GM11168 (cell line): ENCODE data around the gene BICC1.

Source experiments
- in situ Hi-C: fragments of 300-500 bp; cut with MboI; formaldehyde crosslinking; loops from one replicate; pipeline ENCODE4 v1.12.0; 2022; ENCODE audit warnings: low sequenced_read_pairs; ENCODE audit not compliant: unreplicated experiment

BICC1 gene

DNA sequence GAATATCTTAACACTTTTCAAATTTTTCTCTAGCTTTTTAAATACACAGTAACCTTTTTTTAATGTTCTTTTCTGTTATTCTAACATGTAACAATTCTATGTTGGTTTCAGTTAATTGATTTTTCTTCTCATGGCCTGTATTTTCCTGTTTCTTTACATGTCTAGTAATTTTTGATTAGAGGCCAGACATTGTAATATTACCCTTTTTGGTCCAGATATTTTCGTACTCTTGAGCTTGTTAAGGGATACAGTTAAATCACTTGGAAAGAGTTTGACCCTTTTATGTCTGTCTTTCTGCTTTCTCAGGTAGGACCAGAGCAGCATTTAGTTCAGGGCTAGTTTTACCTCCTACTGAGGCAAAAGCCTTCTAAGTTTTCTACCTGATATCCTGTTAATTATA lies 45.0 kb downstream of the BICC1 start:
- in situ Hi-C loops, result no loop called here

DNA sequence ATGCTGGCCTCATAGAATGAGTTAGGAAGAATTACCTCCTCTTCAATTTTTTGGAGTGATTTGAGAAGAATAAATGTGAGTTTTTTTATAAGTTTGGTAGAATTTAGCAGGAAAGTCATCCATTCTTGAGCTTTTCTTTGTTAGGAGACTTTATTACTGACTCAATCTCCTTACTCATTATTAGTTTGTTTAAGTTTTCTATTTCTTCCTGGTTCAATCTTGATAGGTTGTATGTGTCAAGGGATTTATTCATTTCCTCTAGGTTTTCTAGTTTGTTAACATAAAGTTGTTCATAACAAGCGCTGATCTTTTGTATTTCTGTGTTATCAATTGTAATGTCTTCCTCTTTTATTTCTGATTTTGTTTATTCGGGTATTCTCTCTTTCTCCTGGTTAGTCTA lies 47.4 kb downstream of the BICC1 start:
- in situ Hi-C loops, result no loop called here

DNA sequence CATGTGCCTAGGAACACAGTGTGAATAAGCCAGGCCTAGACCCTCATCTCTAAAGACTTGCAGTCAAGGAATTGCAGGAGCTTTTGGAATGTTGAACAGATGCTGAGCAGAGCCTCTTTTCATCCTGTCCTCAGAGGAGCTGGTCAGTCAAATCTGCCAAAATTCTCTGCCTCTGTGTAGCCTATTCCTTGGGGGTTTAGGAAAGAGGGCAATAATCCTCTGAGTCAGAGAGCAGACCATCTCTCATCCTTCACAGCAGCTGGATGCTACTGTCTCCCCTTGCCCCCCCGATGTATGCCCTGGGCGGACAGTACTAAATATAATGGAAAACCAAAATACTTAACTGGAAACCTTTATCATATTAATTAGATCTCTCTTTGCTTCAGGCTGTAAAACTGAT lies 52.6 kb downstream of the BICC1 start:
- in situ Hi-C loops, result no loop called here

DNA sequence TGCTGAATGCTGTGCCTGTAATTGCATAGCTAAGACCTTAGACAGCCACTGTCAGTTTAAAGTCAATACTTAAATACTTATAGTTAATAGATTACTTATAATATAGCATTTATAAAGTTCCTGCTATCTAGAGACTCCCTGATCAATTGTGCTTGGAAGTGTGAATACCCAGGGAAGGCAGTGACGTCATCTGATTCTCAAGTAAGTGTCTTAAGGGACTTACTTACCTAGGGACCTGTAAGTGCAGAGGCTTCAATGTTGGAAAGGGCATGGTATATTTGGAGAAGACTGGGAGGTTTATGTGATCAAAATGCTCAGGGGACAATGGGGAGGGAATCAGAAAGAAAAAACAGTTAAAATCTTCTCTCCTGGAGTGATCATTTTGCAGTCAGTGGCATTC lies 55.0 kb downstream of the BICC1 start:
- in situ Hi-C loops, result no loop called here

DNA sequence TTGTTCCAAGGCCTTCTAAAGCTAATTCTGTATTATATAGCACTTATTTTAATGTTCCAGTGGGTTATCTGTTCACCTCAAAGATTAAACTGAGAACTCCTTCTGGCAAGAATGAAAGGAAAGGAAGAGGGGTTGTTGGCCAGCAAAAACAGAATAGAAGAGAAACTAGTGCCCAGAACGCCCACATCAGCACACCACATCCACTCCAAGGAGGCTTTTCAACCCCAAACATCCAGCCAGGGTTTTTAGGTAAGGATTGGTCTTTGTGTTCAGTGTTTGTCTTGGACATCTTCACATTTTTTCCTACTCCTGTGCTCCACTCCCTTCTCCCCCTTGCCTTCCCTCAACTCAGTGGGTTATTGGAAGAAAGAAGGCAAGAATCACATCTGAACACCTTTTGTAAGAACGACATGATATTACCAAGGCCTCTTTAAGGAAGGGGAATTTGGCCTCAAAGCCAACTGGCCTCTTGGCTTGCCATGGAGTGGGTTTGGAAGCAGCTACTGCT lies 55.8 kb downstream of the BICC1 start:
- in situ Hi-C loops, result no loop called here

DNA sequence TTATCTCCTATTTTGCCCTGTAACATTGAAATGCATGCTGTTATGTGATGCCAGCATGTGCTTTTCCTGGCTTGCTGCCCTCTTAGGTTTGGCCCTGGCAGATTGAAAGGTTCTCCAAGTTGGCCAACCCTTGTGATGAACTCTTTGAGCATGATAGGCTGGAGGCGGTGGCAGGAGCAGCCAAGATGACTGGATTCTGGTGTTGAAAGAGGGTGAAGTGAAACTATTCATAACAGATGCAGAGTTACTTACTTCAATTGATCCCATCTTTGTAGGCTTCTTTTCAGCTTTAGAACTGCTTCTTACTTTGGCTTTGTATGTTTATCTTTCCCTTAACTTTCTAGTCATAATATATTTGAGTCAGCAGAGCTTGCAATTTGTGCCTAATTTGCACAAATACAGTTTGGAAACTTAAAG lies 57.6 kb downstream of the BICC1 start:
- in situ Hi-C loops, result no loop called here

DNA sequence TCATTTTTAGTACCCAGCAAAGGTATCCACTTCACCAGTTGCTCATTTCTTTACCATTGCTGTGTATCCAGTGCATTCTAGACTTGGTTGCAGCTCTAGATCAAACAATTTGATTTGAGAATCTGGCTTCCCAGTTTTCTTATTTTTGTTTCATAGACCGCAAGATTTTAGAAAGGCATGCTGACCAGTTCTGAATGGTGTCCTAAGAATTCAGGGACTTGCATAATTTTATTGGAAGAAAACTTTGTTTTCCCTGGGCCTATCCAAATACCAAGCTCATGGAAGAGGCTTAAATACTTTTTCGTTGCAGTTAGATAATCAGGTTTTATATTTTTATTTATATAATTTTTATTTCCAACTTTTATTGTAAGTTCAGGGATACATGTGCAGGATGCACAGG lies 58.3 kb downstream of the BICC1 start:
- in situ Hi-C loops, result no loop called here

DNA sequence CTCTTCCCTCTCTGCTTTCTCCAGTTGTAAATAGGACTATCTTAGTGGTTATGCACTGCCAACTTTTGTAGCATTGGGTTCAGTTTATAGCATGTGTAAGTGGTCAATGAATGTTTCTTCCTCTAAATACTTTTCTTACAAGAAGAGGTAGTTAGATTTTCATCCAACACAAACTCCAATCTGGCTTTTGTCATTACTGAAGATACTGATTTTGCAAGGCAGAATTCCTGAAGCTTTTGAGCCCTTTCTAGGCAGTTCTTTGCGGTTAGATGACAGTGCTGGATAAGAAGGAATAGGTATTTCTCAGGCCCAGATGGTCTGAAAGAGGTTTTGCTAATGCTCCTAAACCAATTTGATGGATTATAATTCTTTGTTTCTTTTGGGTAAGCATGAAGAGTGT lies 60.5 kb downstream of the BICC1 start:
- in situ Hi-C loops, result no loop called here

DNA sequence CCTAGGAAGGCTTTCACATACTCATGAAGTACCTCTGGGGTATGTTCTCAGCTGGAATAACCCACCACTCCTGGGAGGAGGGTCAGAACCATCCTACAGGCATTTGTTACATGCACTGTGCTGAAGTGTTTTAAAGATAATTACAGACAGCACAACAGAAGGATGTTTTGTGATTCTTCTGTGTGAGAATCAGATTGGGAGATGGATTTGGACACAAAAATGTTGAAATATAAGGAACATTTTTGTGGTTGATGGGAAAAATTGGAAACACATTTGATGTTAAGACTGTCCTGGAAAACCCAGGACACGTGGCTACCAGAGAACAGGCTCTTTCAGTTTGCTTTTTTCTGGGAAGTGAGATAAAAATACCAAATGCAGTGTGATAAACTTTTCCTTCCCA lies 61.4 kb downstream of the BICC1 start:
- in situ Hi-C loops, result no loop called here

DNA sequence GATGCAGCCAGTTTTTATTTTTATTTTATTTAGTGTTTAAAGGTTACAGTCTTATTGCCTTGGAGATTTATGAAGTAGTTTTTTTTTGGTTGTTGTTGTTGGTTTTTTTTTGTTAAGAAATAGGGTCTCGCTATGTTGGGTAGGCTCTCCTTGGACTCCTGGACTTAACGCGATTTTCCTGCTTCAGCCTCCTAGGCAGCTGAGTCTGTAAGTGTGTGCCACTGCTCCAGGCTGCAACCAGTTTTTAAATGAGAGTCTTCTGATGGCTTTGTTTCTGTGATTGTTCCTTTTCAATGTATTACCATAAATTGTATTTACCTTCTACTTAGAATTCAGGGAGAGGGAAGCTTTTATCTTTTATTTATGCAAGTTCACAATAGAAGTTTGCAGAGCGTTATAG lies 62.8 kb downstream of the BICC1 start:
- in situ Hi-C loops, result no loop called here

DNA sequence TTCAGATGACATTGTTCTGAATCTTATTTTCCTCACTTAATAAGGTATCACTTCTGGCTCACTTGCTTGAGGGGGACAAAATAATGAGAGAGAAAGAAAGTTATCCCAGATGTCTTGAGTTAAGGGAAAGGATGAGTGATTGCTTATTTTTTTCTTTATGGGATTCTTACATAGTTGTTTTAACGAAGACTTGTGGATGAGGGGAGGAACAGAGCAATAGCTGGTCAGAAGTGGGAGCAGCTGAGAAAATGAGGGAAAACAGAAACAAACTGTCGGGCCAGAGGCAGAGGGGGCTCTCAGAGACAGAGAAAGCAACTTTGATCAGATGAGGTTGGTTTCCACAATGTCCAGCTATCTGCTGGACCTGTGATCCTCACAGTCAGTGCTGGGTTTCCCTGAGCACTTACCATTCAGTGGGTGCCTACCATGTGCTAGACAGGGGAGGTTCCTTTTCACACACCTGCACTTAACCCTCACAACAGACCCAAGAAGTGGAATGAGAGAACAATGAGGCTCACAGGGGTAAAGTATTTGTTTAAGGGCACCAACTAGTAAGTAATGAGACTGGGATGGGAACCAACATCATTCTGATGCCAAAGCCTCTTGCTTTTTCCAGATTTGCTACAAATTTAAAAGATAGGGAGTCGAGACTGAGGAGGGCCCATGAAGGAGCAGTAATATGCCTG lies 64.2 kb downstream of the BICC1 start:
- in situ Hi-C loops, result no loop called here

DNA sequence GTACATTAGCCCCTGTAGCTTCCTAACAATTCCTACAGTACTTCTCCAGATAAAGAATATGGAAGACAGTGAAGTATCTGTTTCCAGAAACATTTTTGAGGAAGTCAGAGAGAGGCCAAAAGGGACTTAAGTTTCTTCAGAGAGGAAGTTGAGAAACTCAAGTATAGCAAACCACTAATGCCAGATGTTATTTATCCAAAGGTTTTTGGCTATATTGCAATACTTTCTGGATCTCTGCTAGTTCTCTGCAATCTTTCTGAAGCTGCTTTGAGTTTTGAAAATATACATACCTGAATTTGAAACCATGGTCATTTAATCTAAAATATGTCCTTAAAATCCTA lies 64.7 kb downstream of the BICC1 start:
- in situ Hi-C loops, result no loop called here

DNA sequence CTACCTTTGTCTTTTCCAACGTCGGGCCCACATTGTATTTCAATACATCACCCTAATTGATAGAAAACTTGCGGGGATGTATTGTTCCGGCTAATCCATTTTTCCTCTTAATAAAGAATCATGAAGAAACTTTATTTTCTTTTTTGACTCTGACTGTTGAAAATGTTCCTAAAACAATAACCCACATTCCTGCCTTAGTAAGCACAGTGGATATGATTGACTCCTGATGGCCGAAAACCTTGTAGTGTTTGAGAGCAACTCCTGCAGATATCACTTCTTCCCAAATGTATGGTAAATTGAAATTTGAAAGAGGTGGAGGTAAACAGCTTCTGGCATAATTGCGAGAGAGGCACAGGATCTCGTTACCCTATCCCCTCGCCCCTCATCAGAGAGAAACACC lies 65.7 kb downstream of the BICC1 start:
- in situ Hi-C loops, result no loop called here

DNA sequence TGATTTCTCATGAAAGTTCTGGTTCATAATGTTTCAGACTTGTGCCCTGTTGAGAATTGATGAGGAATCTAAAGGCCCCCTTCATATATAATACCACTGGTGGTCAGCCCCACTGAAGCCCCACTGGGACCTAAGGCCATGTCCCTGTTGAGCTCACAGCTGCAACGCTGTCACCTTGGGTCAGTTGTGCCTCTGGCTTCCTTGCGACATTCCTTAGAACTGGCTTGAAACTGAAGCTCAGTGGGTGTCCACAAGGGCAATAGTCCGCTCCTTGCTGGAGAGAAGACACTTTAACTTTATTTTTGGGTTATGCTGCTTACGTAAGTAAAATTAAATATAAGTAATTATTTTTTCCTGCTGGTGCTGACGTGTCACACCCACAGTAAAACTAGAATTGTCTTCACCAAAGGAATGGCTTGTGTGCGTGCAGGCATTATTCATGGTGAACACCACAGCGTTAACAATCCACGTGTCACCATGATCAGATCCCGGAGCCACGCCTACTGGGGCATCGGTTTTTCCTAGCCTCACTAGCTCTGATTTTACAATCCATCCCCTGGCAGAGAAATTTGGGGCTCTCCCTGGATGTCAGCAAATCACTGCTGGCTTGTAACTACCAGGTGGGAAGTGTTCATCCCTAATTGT lies 66.5 kb downstream of the BICC1 start:
- in situ Hi-C loops, result no loop called here

DNA sequence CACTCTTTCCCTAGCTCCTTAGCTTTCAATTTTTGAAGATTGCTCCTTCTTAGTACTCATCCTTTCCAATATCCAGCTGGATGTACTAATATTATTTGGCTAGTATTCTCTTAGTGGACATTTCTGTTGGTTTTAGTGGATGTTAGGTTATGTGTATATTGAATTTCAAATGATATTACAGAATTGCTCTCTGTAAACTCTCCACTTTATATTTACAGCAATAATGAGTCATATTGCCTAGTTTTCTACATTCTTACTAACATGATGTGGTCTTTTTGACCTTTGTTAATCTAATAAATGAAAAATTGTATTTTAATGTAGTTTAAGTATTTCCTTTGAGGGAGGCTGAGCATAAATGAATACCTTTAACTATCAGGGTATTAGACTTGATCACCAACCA lies 69.4 kb downstream of the BICC1 start:
- in situ Hi-C loops, result no loop called here

DNA sequence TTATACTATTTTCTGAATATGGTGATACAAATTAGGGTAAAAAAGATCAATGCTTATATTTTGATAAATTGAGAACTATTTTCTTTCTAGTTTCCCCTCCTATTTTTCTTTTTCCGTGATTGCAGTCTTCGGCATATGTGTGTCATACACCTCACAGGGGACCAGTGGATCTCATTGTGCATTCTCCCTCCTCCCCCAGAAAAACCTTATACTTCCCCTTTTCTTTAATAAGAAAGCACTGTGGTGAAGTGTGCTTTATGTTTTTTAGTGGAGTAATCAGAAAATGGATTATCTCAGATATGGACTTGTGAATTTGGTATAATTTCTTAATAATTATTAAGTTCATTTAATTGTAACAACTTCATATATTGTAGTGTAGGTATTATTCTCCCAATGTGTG lies 72.8 kb downstream of the BICC1 start:
- in situ Hi-C loops, result no loop called here

DNA sequence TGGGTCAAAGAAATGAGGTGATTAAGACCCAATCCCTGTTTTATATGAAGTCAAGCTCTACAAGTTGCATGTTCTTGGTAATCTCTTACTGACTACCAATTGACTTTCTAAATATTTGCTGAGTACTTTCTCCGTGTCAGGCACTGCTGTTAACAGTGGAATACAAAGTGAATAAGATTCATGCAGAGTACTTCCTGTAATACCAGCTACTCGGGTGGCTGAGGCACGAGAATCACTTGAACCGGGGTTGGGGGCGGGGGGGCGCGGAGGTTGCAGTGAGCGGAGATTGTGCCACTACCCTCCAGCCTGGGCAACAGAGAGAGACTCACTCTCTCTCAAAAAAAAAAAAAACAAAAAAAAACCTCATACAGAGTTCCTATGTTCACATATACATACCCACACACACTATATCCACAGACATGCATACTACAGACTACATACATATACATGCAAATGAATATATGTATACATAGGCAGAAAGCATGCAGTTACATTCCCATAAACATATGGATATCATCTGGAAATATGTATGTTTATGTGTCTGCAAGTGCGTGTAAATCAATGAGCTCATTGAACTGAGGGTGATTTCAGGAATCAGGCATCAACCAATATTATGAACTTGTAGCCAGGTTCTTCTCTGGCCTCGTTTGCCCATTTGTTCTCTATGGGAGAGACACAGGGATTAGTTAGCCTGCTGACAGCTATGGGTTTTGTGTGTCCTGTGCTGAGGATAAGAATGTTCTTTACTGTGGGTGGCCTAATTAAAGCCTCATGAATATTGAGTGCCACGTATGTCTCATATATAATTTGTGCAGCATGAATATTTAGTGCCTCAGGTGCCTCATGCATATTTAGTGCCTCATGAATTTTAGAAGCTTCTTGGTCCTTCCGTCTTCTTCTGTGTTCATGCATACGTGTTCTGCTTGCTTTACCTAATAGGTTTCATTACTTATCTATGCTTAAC lies 73.9 kb downstream of the BICC1 start:
- in situ Hi-C loops, result no loop called here

DNA sequence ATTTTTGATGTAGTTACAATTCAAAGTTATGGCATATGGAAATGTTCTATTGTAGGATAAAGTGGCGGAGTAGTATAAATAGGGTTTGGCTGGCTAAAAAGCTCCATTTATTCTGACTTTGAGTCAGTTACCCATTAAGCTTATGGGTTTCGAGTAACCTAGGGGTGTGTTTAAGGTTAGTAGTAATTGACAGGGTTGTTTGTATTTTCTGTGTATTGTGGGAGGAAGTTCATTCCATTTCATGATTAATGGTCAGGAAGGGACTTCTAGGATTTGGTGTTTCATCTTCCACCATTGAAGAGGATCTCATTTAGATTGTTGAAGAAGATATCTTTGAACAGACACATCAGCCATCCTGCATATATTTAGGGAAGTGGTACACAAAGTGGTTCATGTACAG lies 75.0 kb downstream of the BICC1 start:
- in situ Hi-C loops, result no loop called here

DNA sequence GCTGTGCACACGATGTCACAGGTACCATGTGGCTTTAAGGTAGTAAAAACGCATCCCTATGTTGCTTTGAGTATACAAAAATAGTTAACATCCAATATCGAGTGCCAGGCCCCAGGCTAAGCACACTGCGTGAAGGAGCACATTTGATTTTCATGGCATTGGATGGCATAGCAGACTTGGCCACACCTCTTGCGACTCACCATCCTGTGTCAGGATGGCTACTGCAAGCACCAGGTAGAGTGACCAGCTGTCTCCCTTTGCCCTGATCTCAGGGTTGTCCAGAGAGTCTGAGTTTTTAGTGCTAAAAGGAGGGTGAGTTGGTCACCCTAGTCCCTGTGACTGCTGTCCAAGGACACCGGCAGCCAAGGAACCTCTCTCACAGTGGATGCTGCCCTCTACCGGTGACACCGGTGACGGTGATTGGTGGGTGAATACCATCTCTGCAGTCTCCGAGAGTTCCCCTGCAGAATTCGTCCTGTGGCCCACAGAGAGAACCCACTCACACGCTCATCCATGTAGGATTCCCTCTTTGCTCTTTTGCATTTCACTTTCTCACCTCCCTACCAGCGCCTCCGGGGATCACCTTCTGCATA lies 76.1 kb downstream of the BICC1 start:
- in situ Hi-C loops, result no loop called here

DNA sequence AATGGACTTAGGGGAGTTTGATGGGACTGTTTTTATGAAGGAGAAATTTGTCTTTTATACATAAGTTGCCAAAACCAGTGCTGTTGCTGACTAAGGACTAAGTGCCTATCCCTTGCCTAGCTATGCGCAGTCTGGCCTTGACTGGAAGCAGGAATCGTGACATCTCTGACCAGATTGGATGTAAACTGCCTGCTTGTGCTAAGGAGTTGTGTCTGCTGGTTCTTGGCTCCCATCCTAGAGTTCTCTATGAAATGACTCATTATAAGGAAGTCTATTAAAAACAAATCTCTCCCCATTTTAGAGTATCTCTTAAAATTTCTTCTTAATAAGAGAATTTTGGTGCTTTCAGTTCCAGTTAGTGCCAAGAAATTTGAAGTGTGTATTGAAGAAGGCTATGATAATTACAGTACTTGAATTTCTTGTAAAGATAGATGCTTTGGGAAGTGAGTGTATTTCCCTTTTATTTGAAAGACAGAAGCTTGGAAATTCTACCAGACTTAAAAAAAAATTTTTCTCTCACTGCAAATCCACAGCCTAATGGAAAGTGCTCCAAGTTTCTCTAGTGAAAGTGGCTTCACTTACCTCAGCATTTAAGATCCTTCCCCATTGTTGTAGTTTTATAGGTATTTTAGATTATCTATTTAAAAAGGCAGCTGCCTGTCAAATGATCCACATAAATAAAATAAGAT lies 77.6 kb downstream of the BICC1 start:
- in situ Hi-C loops, result no loop called here
